ENCODE measurements around the gene UTP18. TPM values are rescaled to one million over a fixed set of nuclear protein-coding genes. Genes with fewer than 3 reads are reported as not detected.

Gene UTP18
- total RNA-seq, 1 donor from 2014 or later, result 30.0 TPM

DNA sequence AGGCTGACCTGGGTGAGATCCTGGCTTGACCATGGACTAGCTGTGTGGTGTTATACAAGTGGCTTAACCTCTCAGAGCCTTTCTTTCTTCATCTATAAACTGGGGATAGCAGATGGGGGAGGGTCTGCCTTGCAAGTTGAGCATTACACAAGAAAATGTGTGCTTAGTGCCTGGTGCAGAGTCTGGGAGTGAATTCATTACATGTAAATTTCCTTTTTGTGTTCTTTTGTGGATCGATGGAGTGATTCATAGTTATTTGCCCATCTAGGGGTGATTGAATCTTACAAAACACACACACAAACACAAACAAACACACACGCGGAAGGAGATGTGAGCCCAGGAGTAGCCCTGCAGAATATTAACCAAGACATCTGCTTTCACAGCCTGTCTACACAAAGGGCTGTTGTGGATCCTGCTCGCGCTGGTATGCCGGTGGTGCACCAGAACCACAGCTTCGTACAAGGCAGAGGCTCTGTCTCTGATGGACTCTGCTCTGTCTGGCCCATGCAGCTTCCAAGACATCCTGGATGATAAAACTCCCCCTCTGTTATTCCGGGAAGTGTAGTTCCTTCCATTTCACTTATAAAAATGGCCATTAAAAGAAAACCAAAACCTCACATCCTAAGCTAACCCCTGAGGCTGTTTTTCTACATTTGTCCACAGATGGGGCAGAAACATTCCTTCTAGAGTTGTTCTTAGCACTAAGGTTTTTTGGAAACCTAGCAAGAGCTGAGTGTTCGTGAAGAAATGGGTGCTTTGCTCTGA is 86.1 kb downstream of the UTP18 start:
- Histone ChIP-seq H3K27ac (no peak overlapping the region), H3K36me3 (no peaks in the 10 kb centered on the region), H3K4me3 (no peak overlapping the region), H3K9me3 (no peaks in the 10 kb centered on the region), H3K4me1 (no peaks in the 10 kb centered on the region), H3K27me3 (no peaks in the 10 kb centered on the region)
- TF ChIP-seq, protein P1, sequence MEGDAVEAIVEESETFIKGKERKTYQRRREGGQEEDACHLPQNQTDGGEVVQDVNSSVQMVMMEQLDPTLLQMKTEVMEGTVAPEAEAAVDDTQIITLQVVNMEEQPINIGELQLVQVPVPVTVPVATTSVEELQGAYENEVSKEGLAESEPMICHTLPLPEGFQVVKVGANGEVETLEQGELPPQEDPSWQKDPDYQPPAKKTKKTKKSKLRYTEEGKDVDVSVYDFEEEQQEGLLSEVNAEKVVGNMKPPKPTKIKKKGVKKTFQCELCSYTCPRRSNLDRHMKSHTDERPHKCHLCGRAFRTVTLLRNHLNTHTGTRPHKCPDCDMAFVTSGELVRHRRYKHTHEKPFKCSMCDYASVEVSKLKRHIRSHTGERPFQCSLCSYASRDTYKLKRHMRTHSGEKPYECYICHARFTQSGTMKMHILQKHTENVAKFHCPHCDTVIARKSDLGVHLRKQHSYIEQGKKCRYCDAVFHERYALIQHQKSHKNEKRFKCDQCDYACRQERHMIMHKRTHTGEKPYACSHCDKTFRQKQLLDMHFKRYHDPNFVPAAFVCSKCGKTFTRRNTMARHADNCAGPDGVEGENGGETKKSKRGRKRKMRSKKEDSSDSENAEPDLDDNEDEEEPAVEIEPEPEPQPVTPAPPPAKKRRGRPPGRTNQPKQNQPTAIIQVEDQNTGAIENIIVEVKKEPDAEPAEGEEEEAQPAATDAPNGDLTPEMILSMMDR (IDR thresholded peaks at IDR 0.05), result no peak
- DNase-seq (no peak), ATAC-seq (no peak)
- intact Hi-C loops (cut with DNase I), result no loop called here

Other genes starting within 250 kb of the UTP18 start
- gene SPAG9, start 139.7 kb upstream of the UTP18 start, total RNA-seq, result 116 TPM
- gene NME1, start 107.0 kb upstream of the UTP18 start, total RNA-seq, result 29.4 TPM
- 306 TPM for gene NME2, start 94.1 kb upstream of the UTP18 start, total RNA-seq
- gene MBTD1, start 497 bp upstream of the UTP18 start, total RNA-seq, result 14.2 TPM